Measurements from ENCODE around the gene MAZ.

The MAZ gene

DNA sequence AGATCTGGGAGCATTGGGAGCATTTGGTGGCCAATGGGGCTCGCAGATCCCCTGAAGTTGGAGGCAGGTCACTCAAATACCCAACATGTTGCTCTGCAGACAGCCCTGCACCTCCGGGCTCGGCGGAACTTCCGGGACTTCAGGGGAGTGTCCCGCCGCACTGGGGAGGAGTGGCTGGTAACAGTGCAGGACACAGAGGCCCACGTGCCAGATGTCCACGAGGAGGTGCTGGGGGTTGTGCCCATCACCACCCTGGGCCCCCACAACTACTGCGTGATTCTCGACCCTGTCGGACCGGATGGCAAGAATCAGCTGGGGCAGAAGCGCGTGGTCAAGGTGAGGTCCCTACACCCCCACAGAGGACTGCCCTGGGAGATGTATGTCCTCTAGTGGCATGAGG lies 30.3 kb downstream of the MAZ start:
- TF ChIP-seq, protein P1, sequence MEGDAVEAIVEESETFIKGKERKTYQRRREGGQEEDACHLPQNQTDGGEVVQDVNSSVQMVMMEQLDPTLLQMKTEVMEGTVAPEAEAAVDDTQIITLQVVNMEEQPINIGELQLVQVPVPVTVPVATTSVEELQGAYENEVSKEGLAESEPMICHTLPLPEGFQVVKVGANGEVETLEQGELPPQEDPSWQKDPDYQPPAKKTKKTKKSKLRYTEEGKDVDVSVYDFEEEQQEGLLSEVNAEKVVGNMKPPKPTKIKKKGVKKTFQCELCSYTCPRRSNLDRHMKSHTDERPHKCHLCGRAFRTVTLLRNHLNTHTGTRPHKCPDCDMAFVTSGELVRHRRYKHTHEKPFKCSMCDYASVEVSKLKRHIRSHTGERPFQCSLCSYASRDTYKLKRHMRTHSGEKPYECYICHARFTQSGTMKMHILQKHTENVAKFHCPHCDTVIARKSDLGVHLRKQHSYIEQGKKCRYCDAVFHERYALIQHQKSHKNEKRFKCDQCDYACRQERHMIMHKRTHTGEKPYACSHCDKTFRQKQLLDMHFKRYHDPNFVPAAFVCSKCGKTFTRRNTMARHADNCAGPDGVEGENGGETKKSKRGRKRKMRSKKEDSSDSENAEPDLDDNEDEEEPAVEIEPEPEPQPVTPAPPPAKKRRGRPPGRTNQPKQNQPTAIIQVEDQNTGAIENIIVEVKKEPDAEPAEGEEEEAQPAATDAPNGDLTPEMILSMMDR (IDR thresholded peaks at IDR 0.05): no peak
- no peak for TF ChIP-seq ZFX (IDR thresholded peaks at IDR 0.05; ENCODE audit: borderline replicate concordance)

DNA sequence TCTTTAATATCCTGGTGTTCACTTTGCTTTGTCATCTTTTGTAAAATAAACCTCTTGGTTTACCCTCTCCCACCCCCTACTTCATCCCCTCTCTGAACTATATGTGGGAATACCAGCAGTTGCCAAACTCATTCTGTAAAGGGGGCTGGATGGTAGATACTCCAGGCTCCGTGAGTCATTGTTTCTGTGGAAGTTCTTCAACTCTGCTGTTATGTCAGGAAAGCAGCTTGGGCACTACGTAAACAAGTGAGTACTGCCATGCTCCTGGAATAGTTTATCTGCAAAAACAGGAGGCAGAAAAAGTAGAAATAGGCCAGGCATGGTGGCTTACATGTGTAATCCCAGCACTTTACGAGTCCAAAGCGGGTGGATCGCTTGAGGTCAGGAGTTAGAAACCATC lies 31.5 kb downstream of the MAZ start:
- no peak overlapping the region for H3K27ac ChIP-seq
- TF ChIP-seq, protein P1 (IDR thresholded peaks at IDR 0.05): no peak
- TF ChIP-seq ZFX (IDR thresholded peaks at IDR 0.05; ENCODE audit: borderline replicate concordance): no peak

More for the DNA sequence above, 30.3 kb downstream of the MAZ start:
- H3K27ac ChIP-seq: no peak overlapping the region

DNA sequence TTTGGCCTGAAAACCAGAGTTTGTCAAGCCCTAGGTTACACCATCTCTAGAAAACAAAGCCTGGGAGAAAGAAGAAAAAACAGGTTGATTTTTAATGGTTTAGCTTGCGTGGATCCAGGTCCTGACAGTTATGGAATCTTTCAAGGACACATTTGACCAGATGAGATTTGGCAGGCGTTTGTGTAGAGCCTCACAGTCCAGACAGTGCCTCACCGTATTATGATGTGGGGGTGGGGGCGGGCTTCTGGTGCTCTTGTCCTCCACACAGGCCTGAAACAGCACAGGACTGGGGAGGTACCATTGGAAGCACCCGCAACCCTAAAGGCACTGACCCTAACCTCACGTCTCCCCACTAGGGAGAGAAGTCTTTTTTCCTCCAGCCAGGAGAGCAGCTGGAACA lies 33.5 kb downstream of the MAZ start:
- no peak overlapping the region for H3K27ac ChIP-seq
- no peak for TF ChIP-seq ZFX (IDR thresholded peaks at IDR 0.05; ENCODE audit: borderline replicate concordance)
- TF ChIP-seq, protein P1 (IDR thresholded peaks at IDR 0.05): no peak

DNA sequence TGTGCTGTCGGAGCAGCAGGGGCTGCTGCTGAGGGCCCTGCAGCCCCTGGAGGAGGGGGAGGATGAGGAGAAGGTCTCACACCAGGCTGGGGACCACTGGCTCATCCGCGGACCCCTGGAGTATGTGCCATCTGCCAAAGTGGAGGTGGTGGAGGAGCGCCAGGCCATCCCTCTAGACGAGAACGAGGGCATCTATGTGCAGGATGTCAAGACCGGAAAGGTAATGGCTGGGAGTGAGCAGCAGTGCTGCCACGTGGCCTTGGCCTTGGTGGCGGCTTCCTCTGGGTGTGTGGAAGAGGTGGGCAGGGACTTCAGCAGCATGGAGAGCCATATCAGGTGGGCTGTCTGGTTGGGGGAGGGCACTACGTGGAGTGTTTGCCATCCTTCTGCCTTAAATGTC lies 33.9 kb downstream of the MAZ start:
- no peak overlapping the region for H3K27ac ChIP-seq
- TF ChIP-seq, protein P1 (IDR thresholded peaks at IDR 0.05): no peak
- no peak for TF ChIP-seq ZFX (IDR thresholded peaks at IDR 0.05; ENCODE audit: borderline replicate concordance)

DNA sequence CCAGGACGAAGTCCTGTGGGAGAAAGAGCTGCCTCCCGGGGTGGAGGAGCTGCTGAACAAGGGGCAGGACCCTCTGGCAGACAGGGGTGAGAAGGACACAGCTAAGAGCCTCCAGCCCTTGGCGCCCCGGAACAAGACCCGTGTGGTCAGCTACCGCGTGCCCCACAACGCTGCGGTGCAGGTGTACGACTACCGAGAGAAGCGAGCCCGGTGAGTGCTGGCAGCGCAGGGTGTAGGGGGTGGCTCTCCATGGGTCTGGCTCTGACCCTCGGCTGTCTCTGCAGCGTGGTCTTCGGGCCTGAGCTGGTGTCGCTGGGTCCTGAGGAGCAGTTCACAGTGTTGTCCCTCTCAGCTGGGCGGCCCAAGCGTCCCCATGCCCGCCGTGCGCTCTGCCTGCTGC lies 35.3 kb downstream of the MAZ start:
- no peak overlapping the region for H3K27ac ChIP-seq

DNA sequence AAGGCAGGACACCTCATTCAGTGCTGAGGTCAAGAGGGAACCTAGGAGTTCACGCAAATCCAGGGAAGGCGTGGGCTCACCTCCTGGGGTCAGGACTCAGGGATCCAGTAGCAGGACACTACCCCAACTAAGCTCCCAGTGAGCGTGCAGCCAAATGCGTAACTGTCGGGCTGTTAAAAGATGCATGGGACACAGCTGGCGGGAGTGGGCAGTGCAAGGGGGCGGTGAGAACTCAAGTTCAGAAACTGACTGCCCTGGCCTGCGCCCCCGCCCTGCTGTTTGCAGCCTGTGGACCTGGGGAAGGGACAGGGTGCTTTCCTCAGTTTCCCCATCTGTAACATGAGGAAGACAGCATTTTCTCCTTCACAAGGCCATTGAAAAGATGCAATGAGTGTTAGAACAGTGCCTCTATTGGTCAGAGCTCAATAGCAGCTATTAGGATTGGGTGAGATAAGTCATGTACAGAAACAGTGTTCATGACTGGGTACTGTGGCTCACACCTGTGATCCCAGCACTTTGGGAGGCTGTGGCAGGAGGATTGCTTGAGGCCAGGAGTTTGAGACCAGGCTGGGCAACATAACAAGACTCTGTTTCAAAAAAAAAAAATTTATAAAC lies 36.5 kb downstream of the MAZ start:
- no peak overlapping the region for H3K27ac ChIP-seq
- TF ChIP-seq, protein P1 (IDR thresholded peaks at IDR 0.05): peak; percentile 15; the same call in 1 of the 2 replicates
- TF ChIP-seq ZFX (IDR thresholded peaks at IDR 0.05; ENCODE audit: borderline replicate concordance): no peak

More for the DNA sequence above, 35.3 kb downstream of the MAZ start:
- TF ChIP-seq ZFX (IDR thresholded peaks at IDR 0.05; ENCODE audit: borderline replicate concordance): no peak
- TF ChIP-seq, protein P1 (IDR thresholded peaks at IDR 0.05): no peak

DNA sequence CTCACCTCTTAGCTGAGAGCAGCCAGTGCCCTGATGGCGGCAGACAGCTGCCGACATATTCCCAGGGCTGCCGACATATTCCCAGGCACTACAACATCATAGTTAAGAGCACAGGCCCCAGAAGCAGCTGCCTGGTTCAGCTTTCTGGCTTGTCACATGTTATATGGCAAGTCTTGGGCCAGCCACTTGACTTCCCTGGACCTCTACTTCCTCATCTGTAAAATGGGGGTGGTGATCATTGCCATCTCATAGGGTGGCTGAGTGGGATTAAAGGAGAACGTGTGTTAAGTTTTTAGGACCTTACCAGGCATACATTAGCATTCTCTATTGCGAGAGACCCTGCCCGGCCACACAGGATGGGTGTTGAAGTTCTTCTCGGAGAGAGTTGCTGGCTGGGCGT lies 37.6 kb downstream of the MAZ start:
- no peak for TF ChIP-seq ZFX (IDR thresholded peaks at IDR 0.05; ENCODE audit: borderline replicate concordance)
- 0 out of 2 replicates have a peak overlapping the region, but pooled peaks have one; percentile 5 for H3K27ac ChIP-seq

All from 22Rv1 (cell line).